Lower lobe of right lung (tissue), 2 donors: ENCODE measurements around the gene TPM3. TPM values are rescaled to one million over a fixed set of nuclear protein-coding genes. Genes with fewer than 3 reads are reported as not detected.
A peak's percentile ranks its signal among the peaks of the same experiment; 100 is the strongest.

Experiments used
- ATAC-seq, 2 donors: fragments of 200-7000 bp; cut with Tn5 transposase; one replicate each; pipeline ENCODE4 v1.9.1; 2020 to 2022; ENCODE audit warnings: mild to moderate bottlenecking in 2 of 2, moderate library complexity in 2 of 2
- DNase-seq: peaks from one replicate; pipeline ENCODE4 v3.0.0-alpha.2; 2020
- H3K27ac ChIP-seq: fragments of 200-600 bp; one replicate; pipeline ENCODE4 v1.8.0; 2022
- H3K27me3 ChIP-seq: fragments of 200-600 bp; one replicate; pipeline ENCODE4 v1.8.0; 2022; ENCODE audit warnings: low read depth
- H3K36me3 ChIP-seq: fragments of 200-600 bp; one replicate; pipeline ENCODE4 v1.8.0; 2022; ENCODE audit warnings: mild to moderate bottlenecking
- H3K4me1 ChIP-seq: fragments of 200-600 bp; one replicate; pipeline ENCODE4 v1.8.0; 2022
- H3K4me3 ChIP-seq: fragments of 200-600 bp; one replicate; pipeline ENCODE4 v1.8.0; 2022; ENCODE audit warnings: mild to moderate bottlenecking
- H3K9me3 ChIP-seq: fragments of 200-600 bp; one replicate; pipeline ENCODE4 v1.8.0; 2022
- intact Hi-C: fragments of 100-400 bp; cut with DNase I; formaldehyde crosslinking; loops from one replicate; pipeline ENCODE4 v1.11.0; 2022
- total RNA-seq: library from RNA; stranded (reverse); fragmentation: NEBNext Ultra II Directional; extraction: Animal tissue kit (Norgen Biotek cat#: 25700); gene quantifications from one replicate; pipeline ENCODE4 v1.2.1, GENCODE V29; 2021
- TF ChIP-seq, protein P1 (sequence below): fragments of 200-600 bp; IDR thresholded peaks from one replicate; pipeline ENCODE4 v1.8.0; 2022; ENCODE audit warnings: antibody characterized with exemption, mild to moderate bottlenecking
- donor health status: DM: no; HTN: yes; CAD: no; lungs with severe emphysema.

TPM3 gene
- total RNA-seq, 1 donor from 2014 or later = 334 TPM

DNA sequence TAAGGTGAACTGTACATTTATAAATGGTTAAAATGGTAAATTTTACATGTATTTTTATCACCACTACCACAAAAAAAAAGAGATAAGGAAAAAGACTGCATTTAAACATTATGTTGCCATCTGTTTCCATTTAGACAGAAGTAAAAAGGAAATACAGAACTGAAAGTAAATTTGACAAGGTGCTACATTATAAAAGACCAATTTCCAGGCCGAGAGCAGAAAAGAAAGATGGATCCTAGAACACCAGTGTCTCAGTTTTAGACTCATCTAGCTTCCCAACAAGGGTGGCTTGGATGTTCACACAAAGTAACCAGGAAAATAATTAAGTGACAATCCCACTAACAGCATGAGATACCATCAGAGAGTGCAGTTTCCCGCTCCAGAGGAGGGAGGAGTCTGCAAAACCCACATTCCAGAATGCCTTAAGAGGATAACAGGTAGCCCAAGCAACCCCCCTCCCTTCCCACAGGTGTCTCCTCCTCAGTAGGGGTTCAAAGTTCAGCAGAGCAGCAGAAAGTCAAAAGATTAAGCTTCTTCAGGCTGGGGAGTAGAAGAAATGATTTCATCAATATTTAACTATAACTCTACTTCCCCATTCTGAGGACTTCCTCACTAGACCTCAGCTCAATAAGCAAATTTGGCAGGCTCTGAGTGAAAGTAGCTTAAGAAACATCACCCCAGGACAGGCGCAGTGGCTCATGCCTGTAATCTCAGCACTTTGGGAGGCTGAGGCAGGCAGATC, 11.8 kb downstream of the TPM3 start:
- intact Hi-C loops = no loop called here
- ATAC-seq (no peak), DNase-seq (no peak)
- no peaks in the 10 kb centered on the region for H3K27me3 ChIP-seq
- H3K27ac ChIP-seq = peak overlapping the region; percentile 56
- no peaks in the 10 kb centered on the region for H3K9me3 ChIP-seq
- TF ChIP-seq, protein P1, sequence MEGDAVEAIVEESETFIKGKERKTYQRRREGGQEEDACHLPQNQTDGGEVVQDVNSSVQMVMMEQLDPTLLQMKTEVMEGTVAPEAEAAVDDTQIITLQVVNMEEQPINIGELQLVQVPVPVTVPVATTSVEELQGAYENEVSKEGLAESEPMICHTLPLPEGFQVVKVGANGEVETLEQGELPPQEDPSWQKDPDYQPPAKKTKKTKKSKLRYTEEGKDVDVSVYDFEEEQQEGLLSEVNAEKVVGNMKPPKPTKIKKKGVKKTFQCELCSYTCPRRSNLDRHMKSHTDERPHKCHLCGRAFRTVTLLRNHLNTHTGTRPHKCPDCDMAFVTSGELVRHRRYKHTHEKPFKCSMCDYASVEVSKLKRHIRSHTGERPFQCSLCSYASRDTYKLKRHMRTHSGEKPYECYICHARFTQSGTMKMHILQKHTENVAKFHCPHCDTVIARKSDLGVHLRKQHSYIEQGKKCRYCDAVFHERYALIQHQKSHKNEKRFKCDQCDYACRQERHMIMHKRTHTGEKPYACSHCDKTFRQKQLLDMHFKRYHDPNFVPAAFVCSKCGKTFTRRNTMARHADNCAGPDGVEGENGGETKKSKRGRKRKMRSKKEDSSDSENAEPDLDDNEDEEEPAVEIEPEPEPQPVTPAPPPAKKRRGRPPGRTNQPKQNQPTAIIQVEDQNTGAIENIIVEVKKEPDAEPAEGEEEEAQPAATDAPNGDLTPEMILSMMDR = no peak
- peaks cover 73% of the 10 kb centered on the region for H3K4me1 ChIP-seq
- peaks cover 36% of the 10 kb centered on the region for H3K36me3 ChIP-seq
- H3K4me3 ChIP-seq = peak overlapping the region; percentile 99

DNA sequence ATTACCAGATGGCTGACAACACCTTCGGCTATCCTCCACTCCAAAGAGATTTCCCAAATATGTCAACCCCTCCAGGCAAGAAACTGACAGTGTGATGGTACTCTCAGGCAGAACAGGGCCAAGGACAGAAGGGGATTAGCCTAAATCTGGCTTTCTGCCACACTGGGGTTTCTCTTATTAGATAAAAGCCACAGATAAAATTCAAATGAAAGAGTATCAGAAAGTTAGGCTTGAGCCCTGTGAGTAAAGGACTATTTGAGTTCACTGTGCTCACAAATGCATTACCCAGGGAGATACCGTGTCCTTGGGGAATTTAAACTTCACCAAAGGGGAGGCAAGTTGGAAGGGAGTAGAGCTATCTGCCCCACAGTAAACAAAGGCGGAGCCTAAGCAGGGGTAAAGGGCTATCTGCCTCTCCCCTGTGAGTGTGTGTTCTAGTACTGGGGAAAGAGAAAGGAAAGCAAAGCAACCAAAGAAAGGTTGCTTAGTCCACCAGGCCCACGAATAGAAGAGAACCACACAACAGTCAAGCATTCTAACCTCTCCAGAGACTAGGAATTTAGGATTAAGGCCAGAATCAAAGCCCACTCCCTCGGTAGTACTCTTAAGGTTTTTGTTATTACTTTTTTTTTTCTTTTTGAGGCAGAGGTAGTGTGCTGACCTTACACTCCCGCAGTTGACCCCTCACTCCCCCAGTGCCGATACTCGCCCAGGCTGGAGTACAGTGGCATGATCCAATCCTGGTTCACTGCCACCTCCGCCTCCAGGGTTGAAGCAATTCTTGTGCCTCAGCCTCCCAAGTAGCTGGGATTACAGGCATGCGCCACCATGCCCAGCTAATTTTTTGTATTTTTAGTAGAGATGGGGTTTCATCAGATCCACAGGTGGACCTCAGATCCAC, 12.7 kb downstream of the TPM3 start:
- H3K27me3 ChIP-seq = no peaks in the 10 kb centered on the region
- TF ChIP-seq, protein P1 = no peak
- H3K9me3 ChIP-seq = no peaks in the 10 kb centered on the region
- peaks cover 74% of the 10 kb centered on the region for H3K4me1 ChIP-seq
- H3K4me3 ChIP-seq = peak overlapping the region; percentile 13
- intact Hi-C loops = no loop called here
- DNase-seq (no peak), ATAC-seq (no peak)
- H3K27ac ChIP-seq = peak overlapping the region; percentile 56
- peaks cover 46% of the 10 kb centered on the region for H3K36me3 ChIP-seq

DNA sequence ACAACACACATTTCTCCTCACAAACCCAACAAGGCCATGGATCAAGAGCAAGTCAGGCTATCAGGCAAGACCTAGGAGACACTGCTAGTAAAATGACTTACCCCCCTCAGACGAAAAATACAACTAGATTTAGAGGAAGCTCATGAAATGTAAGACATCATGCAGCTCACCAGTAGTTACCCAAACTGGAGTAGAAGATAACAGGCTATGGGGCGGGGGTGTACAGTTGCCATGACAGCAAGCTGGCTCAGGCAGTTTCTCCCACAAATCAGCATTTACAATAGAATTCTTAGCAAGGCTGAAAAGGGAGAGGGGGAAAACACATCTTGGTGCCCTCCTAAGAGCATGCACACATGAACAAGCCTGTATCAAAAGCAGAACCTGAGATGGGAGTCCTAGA, 13.9 kb downstream of the TPM3 start:
- ATAC-seq (no peak), DNase-seq (no peak)
- peaks cover 57% of the 10 kb centered on the region for H3K36me3 ChIP-seq
- peak overlapping the region; percentile 25 for H3K27ac ChIP-seq
- H3K9me3 ChIP-seq = no peaks in the 10 kb centered on the region
- intact Hi-C loops = no loop called here
- no peaks in the 10 kb centered on the region for H3K27me3 ChIP-seq
- TF ChIP-seq, protein P1 = no peak
- H3K4me1 ChIP-seq = peaks cover 68% of the 10 kb centered on the region
- no peak overlapping the region for H3K4me3 ChIP-seq

DNA sequence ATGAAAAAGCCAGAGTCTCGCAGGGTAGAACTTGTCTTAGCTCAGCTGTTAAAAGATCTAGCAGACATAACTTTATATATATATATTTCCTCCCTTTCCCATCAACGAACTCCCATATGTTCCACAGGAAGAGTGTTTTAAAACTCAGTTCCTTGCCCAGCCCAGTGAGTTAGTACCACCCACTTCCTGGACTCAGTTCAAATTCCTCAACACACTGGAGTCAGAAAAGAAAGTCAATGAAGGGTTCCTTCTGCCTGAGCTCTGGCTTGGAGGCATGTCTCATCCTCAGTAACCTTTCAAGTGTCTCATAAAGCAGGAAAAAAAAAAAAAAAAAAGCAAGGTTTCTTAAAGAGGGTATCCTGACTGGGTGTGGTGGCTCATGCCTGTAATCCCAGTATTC, 15.6 kb downstream of the TPM3 start:
- H3K36me3 ChIP-seq = peaks cover 74% of the 10 kb centered on the region
- peak overlapping the region; percentile 4 for H3K4me3 ChIP-seq
- intact Hi-C loops = no loop called here
- no peaks in the 10 kb centered on the region for H3K27me3 ChIP-seq
- DNase-seq (no peak), ATAC-seq (peak; percentile 59 to 70)
- TF ChIP-seq, protein P1 = no peak
- H3K4me1 ChIP-seq = peaks cover 63% of the 10 kb centered on the region
- no peaks in the 10 kb centered on the region for H3K9me3 ChIP-seq
- H3K27ac ChIP-seq = peak overlapping the region; percentile 46

DNA sequence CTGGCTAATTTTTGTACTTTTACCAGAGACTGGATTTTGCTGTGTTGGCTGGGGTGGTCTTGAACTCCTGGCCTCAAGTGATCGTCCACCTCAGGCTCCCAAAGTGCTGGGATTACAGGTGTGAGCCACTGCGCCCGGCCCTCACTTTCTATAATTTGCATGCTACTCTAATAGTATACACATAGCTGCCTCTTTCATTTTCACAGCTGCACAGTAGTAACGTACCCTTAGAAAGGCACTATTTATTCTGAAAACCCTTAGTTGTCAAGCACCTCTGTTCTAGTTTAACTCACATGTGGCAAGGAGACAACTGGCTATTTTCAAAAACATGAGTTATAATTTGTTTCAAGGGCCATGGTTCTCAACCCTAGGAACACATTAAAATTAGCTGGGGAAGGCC, 17.2 kb downstream of the TPM3 start:
- Histone ChIP-seq H3K4me1 (peaks cover 46% of the 10 kb centered on the region), H3K9me3 (no peaks in the 10 kb centered on the region), H3K27me3 (no peaks in the 10 kb centered on the region), H3K4me3 (no peak overlapping the region), H3K36me3 (peaks cover 91% of the 10 kb centered on the region), H3K27ac (no peak overlapping the region)
- TF ChIP-seq, protein P1 = no peak
- ATAC-seq (no peak), DNase-seq (no peak)
- intact Hi-C loops = no loop called here
